Vagina (tissue), 2 donors: ENCODE data around the gene RAB4B.

ENCODE experiments used
- CTCF ChIP-seq, 3 experiments: fragments of 450-650 bp in 2 of 3; fragments of 200-600 bp in 1 of 3; sonication (generic) in 1 of 3; IDR thresholded peaks; one replicate each; pipeline ENCODE4 v1.5.1; 2017 to 2019; ENCODE audit warnings: antibody characterized with exemption in 3 of 3, mild to moderate bottlenecking in 2 of 3, moderate library complexity in 2 of 3
- POLR2AphosphoS5 ChIP-seq, 2 donors: sonication (generic); formaldehyde crosslinking; IDR thresholded peaks; one replicate each; pipeline ENCODE4 v1.9.0; 2017; ENCODE audit warnings: antibody characterized with exemption in 2 of 2, mild to moderate bottlenecking in 2 of 2, low read depth in 1 of 2; ENCODE audit not compliant: insufficient read depth in 1 of 2

DNA sequence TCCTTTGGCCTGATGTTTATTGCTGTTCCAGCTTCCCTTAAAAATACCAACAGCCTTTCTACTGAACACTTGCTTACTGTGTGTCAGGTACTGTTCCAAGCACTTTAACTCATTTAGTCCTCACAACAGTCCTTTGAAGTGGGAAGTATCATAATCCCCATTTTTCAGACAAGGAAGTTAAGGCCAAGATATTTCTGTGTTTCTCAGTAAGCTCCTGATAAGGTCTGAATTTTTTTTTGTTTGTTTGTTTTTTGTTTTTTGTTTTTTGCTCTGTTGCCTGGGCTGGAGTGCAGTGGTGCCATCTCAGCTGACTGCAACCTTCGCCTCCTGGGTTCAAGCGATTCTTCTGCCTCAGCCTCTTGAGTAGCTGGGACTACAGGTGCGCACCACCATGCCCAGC, 19.6 kb upstream of the RAB4B start:
- TF ChIP-seq CTCF (IDR thresholded peaks at IDR 0.05), result no peak
- TF ChIP-seq POLR2AphosphoS5 (IDR thresholded peaks at IDR 0.05; ENCODE audit: insufficient read depth in 1 of 2, low read depth in 1 of 2), result no peak
